Measurements from ENCODE around the gene PRMT6.
A peak's percentile ranks its signal among the peaks of the same experiment; 100 is the strongest.
"Not testable (repeated sequence)": the region's sequence is repeated elsewhere in the genome, so short reads cannot be mapped to it uniquely, and the experiment has no call there.

Gene PRMT6

DNA sequence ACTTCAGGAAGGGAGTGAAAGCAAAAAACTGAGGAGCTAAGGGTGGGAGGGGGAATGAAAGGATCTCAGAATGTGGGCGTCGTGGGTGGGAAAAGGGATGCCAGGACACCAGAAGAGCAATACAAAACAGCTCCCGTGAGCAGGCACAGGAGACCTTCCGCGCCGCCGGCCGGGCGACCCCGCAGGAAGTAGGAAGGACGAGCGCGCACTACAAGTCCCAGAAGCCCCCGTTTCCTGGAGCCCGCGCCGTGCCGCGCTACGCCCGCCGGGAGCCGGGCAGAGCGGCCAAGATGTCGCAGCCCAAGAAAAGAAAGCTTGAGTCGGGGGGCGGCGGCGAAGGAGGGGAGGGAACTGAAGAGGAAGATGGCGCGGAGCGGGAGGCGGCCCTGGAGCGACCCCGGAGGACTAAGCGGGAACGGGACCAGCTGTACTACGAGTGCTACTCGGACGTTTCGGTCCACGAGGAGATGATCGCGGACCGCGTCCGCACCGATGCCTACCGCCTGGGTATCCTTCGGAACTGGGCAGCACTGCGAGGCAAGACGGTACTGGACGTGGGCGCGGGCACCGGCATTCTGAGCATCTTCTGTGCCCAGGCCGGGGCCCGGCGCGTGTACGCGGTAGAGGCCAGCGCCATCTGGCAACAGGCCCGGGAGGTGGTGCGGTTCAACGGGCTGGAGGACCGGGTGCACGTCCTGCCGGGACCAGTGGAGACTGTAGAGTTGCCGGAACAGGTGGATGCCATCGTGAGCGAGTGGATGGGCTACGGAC, at the start of gene PRMT6:
PRMT6 (plus strand) TSS at position 249 of the 771 bp plus-strand sequence; CDS start at position 291, 42 bp downstream.
- peak; percentile 70 for DNase-seq

DNA sequence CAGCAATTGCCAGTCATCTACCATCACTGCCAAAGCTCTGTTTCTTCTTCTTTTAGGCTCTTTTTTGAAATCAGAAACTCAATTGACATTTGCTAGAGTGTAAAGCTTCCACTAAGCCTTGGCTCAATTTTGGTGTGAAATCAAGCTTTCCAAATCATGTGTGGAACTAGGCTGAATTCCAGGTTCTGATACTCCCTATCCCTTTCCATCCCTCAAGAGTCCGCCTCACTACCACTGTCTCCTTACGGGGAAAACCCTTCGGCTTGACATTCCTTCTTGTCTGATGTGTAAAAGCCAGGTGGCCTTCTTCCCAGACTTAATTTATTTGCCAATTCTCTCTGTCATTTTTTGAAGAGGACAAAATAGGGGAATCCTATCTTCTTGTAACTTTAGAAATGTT, 47.2 kb upstream of the PRMT6 start:
- DNase-seq, result no peak

DNA sequence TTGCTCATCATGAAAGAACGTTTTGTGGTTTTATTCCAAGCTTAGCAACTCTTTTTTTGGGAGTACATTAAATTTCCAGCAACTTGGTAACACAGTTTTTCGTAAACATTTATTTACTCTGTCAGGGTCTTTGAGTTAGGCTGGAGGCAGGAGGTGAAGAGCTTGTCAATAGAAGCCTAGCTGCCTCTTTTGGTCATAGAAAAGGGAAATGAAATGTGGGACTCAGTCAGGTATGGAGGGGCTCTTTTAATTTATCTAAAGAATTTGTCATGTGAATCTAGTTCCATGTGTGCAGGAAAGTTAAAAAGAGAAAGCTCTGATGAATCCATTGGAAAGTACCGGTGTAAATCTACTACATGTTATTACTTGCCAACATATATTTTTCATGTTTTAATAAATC, 45.9 kb upstream of the PRMT6 start:
- DNase-seq, result no peak

DNA sequence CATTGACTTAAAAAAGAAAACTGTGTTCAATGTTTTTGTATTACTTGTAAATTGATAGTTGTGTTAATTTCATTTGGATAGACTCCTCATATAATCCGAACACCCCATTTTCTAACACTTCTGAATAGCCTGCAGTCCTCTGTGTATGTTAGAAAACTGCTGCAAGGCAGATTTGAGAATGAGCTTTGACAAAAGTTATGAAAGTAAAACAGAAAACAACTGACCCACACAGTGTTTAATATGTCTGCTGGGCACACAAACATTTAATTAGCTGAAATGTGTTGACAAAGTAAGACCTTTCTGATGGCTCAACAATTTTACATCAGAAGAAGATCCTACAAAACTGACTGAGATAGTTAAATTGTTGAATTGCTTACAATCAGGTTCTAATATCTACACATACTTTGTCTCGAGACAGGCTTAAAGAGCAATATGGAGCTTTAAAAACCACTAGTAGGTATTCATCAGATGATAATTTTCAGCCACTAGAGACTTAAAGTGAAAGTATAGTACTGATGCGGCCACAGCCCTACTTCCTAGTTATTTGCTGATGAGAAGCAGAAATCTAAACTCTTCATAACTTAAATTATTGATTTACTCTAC, 40.0 kb upstream of the PRMT6 start:
- no peak for DNase-seq

DNA sequence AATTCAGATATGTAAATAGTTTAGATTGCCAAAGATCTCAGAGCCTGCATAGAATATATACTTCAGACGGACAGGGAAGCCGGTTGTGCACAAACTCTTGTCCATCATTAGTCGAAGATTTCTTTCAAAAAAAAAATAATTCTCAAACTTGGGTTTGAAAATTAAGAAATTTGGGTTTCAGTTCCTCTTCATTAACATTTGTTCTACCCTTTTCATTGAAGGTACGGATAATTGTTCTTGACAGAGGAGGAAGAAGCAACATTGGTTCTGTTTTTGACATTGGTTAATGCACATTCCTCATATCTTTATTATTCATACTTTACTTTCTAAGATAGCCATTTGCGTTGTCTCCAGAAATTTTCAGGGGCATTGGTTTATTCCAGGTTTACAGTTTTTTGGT, 38.0 kb upstream of the PRMT6 start:
- DNase-seq, result no peak

DNA sequence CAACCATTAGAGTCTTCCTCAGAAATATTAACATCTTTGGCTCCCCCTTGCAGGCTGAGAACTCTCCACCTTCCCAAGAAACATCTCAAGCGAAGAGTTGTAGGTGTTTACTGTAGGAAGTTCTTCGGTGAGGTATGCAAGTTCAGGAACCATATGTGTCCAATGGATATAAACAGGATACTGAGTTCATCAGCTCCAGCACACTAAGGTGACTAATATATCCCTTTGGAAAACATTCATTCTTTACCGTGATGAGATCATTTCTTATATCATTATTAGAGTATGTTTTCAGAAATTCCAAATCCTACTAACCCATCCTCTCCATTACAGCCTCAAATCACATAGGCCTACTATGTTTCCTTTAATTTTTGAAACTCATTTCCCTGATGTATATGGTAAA, 37.3 kb upstream of the PRMT6 start:
- no peak for DNase-seq

DNA sequence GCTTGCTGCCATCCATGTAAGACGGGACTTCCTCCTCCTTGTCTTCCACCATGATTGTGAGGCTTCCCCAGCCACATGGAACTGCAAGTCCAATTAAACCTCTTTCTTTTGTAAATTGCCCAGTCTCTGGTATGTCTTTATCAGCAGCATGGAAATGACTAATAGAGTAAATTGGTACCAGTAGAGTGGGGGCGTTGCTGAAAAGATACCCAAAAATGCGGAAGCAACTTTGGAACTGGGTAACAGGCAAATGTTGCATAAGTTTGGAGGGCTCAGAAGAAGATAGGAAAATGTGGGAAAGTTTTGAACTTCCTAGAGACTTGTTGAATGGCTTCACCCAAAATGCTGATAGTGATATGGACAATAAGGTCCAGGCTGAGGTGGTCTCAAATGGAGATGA, 17.6 kb upstream of the PRMT6 start:
- DNase-seq, result not testable (repeated sequence)

DNA sequence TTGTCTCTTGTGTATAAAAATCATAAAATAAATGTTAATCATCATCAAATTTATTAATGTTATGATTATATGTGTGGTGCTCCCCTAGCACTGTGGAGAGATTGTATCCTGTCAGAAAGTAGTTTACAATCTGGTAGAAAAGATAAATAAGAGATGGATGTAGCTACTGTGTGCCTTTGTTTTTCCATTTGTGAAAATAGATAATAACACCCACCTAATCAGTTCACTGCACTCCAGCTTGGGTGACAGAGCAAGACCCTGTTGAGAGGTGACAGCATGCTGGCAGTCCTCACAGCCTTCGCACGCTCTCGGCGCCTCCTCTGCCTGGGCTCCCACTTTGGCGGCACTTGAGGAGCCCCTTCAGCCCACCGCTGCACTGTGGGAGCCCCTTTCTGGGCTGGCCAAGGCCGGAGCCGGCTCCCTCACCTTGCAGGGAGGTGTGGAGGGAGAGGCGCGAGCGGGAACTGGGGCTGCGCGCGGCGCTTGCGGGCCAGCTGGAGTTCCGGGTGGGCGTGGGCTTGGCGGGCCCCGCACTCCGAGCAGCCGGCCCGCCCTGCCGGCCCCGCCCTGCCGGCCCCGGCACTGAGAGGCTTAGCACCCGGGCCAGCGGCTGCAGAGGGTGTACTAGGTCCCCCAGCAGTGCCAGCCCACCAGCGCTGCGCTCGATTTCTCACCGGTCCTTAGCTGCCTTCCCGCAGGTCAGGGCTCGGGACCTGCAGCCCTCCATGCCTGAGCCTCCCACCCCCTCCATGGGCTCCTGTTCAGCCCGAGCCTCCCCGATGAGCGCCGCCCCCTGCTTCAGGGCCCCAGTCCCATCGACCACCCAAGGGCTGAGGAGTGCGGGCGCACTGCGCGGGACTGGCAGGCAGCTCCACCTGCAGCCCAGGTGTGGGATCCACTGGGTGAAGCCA, 11.9 kb upstream of the PRMT6 start:
- DNase-seq, result not testable (repeated sequence)

DNA sequence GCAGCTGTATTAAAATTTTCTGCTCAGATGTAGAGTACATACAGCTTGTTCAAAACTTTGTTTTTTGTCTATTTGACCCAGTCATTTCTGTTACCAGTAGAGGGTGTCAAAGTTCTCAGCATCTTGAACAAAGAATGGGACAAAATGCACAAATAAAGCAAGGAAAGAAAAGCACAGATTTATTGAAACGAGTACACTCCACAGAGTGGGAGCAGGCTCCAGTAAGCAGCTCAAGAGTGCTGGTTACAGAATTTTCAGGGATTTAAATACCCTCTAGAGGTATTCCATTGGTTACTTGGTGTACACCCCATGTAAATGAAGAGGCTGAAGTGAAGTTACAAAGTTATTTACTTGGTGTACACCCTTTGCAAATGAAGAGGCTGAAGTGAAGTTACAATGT, 8.9 kb upstream of the PRMT6 start:
- no peak for DNase-seq

DNA sequence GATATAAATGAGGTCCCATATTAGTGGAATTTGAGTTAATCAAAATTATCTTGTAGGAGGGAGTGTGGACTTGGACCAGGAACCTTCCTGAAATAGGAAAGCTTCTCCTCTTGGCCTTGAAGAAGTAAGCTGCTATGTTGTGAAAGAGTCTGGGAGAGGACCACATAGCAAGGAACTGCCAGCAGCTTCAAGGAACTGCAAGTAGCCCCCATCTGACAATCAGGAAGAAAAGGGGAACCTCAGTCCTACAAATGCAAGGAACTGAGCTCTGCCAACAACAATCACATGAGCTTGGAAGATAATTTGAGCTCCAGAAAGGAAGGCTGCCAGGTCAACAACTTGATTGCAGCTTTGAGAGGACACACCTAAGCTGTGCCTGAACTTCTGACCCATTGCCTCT, 8.2 kb upstream of the PRMT6 start:
- peak; percentile 41 for DNase-seq

DNA sequence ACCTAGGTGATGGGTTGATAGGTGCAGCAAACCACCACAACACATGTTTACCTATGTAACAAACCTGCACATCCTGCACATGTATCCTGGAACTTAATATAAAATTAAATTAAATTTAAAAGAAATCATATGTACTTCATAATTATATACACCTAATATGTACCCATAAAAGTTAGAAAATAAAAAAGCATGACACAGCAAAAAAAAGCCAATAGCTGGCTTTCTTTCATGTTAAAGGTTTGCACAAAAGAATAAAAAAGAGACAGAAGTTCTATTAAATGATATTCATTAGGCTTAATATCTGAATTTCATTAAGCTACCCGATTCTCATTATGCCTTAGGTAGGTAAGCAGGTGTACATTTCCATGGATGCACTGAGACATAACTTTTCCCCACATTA, 5.2 kb upstream of the PRMT6 start:
- DNase-seq, result no peak

DNA sequence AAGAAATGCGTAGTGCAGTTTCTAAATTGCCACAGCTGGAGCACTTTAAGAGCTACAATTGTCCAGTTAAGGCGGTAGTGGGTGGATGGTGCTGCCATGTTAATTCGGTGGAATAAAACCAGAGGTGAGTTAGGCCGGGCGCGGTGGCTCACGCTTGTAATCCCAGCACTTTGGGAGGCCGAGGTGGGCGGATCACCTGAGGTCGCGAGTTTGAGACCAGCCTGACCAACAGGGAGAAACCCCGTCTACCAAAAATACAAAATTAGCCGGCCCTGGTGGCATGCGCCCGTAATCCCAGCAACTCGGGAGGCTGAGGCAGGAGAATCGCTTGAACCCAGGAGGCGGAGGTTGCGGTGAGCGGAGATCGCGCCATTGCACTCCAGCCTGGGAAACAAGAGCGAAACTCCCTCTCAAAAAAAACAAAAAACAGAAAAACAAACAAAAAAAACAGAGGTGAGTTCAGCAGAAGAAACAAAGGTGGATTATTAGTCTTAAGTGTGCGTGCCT, 502 bp upstream of the PRMT6 start:
- not testable (repeated sequence) for DNase-seq

DNA sequence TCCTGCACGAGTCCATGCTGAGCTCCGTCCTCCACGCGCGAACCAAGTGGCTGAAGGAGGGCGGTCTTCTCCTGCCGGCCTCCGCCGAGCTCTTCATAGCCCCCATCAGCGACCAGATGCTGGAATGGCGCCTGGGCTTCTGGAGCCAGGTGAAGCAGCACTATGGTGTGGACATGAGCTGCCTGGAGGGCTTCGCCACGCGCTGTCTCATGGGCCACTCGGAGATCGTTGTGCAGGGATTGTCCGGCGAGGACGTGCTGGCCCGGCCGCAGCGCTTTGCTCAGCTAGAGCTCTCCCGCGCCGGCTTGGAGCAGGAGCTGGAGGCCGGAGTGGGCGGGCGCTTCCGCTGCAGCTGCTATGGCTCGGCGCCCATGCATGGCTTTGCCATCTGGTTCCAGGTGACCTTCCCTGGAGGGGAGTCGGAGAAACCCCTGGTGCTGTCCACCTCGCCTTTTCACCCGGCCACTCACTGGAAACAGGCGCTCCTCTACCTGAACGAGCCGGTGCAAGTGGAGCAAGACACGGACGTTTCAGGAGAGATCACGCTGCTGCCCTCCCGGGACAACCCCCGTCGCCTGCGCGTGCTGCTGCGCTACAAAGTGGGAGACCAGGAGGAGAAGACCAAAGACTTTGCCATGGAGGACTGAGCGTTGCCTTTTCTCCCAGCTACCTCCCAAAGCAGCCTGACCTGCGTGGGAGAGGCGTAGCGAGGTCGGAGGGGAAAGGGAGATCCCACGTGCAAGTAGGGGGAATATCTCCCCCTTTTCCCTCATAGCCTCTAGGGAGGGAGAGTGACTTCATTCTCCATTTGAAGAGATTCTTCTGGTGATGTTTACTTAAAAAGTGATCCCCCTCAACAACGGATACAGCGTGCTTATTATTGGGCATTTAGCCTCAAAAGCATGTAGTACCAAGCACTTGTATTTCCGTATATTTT, 991 bp downstream of the PRMT6 start:
- peak; percentile 19 for DNase-seq

DNA sequence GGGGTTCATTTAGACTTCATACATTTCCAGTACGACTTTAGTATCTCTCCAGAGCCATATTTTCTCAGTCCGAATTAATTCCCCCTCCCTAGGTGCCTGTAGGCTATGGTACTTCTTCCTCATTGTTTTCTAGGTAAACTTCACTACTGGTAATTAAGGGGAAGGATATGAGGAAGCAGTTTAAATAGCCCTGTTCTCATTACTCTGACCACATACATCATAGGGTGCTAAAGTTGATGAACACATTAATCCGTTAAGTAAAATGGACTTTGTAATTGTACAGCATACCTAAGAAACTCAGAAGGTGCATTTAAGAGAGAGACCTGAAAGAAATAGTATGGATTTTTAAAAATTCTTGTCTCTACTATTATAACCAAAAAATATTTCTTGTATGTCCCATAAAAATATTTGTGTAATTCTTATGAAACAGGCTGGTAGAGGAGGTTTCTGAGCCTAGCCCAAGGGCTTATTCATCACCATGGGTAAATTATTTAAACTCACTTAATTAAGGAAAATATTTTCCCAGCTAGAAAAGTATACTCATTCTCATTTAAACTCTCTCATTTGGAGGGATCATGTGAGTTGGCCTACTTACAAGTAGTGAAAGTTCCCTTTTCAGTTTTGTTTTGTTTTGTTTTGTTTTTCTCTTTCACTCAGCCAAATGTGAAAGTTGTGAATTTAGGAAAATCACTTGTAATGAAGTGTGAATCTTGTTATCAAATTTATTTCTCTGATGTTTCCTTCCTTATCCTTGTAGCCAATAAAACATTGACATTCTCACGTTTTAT, 2.0 kb downstream of the PRMT6 start:
- DNase-seq, result peak; percentile 13

DNA sequence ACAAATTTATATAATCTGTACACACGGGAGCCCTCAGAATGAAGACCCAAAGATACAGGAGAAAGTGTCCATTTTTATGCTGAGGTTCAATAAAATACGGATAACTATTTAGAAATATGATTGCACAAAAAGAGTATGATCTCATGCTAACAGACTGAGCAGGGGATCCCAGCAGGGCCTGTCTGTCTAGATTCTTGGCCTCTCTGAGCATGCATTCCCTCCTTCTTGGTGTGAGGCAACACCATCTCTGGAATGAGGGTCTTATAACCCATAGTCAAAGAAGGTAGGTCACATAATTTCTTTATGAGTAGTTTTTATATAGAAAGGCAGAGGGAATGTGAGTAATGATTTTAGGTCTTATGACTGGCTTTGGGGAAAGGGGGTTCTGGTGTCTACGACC, 5.4 kb downstream of the PRMT6 start:
- no peak for DNase-seq

DNA sequence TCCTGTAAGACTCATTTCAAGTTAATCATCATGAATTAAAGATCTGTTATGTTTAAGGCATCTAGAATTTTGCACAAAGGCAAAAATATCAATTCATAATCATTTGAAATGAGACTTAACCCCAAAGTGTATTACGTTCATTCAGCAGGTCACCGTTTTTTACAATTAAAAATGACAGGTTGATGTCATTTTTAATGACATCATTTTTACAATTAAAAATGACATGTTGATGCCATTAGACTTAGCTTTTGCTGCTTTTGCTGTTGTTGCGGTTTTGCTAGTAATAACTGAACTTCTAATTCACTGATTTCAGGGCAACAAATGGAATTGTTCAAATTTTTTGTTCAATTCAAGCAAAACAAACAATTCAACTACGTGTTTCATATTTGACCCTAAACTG, 17.0 kb downstream of the PRMT6 start:
- DNase-seq, result no peak

DNA sequence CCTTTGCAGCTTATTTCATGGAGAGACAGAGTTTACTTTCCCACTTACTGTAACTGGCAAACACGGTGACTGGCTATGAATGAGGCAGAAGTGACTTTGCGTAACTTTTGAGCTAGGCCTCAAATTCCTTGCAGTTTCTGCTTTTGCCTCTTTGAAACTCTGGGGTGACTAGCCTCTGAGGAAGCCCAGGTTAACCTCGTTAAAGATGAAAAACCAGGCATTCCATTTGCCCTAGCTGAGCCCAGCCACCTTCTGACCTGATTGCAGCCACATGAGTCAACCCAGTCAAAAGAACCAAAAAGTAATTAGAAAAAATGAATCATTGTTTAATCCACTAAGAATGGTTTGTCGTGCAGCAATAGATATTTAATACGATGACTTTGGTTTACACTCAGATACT, 20.4 kb downstream of the PRMT6 start:
- DNase-seq, result peak; percentile 40

DNA sequence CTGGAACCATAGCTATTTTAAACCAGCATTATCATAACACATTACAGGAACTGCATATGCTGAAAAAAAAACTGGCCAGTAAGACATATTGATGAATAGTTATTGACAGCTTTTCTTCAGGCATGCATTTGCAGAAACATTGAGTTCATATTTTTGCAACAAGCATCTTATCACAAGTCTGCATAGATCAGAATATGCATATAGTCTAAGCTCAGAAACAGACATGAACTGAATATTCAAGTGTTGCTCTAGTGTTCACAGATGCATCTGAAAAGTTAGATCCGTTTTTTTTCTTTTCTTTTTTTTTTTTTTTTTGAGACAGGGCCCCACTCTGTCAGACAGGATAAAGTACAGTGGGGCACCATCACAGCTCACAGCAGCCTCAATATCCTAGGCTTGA, 22.8 kb downstream of the PRMT6 start:
- no peak for DNase-seq

DNA sequence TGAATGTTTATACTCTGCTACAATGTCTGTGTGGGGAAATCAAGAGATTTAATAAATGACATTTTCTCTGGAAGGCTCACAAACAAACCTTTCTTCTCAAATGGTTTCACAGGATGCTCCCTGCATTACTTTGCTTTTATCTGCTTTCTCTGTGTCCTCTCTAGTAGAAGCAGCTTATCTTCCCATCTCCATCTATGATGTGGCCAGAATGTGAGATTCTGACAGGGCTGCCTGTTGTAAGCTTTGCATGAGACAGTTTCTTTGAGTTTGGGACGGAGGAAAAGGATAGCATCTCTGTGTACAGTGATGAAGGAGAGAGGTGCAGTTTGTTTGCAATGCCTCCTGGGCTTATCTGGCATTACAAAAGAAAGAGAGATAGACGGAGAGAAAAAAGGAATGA, 24.6 kb downstream of the PRMT6 start:
- DNase-seq, result no peak

DNA sequence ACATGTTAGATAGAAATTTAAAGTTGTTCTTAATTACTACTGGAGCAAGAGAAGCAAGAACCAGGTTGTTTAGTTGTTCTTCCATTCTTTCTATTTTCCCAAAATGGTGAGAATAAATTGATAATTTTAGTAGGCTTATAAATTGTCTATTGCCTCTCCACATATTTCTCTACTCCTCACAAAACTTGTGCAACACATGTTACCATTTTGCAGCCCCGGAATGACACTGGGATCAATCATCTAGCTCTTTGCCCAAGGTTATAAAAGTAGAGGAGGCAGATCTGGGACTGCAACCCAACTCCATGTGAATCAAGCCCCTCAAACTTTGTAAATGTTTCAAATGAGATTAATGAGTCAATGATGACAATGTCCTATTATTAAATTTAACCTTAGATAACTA, 34.9 kb downstream of the PRMT6 start:
- no peak for DNase-seq

DNA sequence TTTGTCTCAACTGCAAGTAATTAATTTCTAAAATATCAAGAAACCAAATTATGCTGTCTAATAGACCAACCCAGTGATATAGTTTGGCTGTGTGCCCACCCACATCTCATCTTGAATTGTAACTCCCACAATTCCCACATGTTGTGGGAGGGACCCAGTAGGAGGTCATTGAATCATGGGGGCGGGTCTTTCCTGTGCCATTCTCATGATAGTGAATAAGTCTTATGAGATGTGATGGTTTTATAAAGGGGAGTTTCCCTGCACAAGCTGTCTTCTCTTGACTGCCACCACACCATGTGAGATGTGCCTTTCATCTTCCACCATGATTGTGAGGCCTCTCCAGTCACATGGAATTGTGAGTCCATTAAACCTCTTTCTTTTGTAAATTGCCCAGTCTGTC, 36.9 kb downstream of the PRMT6 start:
- DNase-seq, result not testable (repeated sequence)

DNA sequence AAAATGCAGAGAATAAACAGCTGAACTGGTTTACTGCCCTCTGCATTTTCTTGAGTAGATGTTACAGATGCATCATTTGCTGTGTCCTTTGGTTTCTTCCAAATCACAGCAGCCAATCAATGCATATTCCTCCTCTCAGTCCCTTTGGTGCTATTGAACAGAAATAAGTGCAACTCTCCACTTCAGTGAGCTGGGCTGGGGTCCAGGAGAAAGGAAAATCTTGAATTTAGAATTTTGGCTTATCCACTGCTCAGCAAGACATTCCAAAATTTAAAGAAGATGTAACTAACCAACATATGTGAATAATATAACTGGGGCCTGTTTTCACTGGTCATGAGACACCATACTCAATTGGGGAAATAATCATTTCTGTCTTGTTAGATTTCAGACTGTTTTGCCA, 39.2 kb downstream of the PRMT6 start:
- DNase-seq, result no peak

Measured in MV-4-11 (cell line).